HK-2 (cell line): ENCODE data around the gene PRMT5.
A peak's percentile ranks its signal among the peaks of the same experiment; 100 is the strongest.
"Not testable (repeated sequence)": the region's sequence is repeated elsewhere in the genome, so short reads cannot be mapped to it uniquely, and the experiment has no call there.

Experiments used
- DNase-seq: peaks from one replicate; pipeline ENCODE4 v3.0.0-alpha.2; 2018; ENCODE audit not compliant: unreplicated experiment

The PRMT5 gene

DNA sequence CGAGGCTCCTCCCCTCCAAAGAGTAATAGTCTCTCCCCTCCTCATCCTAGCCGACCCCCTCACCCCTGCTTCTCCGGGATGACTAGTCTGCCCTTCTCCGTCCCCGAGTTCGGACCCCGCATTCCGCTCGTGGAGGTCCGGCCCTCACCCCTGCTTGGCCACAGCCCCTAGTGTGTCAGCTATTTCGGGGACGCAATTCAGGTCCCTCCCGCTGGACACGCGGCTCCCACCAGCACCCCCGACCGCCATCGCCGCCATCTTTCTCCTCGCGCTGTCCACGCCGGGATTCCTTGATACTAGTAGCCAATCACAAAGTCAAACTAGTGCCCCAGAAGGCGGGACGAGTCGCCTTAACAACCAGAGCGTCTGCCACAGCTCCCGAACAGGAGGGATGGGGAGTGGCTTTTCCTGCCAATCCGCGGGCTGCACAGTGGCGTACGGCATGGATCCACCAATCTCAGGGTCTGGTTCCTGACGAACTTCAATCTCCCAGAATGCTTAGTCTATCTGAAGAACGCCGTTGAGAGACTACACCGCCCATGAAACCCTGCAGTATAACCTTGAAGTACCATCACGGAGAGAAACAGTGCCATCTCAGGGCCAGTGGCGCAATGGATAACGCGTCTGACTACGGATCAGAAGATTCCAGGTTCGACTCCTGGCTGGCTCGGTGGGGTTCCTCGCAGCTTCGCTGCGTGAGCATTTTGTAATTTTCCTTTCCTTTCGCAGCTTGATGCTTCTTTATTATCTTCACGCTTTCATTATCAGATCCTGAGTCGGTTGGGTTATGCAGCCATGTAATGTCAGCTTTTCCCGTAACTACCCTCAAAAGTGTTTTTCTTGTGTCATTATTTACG lies at the start of gene PRMT5:
Gene PRMT5, minus strand, starts transcription at position 273 of the 857 bp plus-strand sequence. Its CDS starts 15 bp downstream, at position 258.
- peak; percentile 98 for DNase-seq

DNA sequence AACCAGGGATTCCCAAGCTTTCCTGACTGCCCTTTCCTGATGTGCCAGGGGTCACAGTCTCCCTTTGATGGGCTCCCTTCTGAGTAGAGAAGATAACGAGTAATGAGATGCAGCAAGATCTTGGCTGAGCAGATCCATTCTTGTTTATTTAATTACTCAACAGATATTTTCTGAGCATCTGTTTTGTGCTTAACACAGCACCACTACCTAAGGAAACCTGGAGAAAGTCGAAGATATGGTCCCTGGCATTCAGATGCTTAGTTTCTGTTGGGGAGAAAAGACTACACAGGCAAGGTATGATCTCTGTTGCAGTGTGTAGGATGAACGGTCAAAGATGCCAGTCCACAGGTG lies 49.3 kb upstream of the PRMT5 start:
- no peak for DNase-seq

DNA sequence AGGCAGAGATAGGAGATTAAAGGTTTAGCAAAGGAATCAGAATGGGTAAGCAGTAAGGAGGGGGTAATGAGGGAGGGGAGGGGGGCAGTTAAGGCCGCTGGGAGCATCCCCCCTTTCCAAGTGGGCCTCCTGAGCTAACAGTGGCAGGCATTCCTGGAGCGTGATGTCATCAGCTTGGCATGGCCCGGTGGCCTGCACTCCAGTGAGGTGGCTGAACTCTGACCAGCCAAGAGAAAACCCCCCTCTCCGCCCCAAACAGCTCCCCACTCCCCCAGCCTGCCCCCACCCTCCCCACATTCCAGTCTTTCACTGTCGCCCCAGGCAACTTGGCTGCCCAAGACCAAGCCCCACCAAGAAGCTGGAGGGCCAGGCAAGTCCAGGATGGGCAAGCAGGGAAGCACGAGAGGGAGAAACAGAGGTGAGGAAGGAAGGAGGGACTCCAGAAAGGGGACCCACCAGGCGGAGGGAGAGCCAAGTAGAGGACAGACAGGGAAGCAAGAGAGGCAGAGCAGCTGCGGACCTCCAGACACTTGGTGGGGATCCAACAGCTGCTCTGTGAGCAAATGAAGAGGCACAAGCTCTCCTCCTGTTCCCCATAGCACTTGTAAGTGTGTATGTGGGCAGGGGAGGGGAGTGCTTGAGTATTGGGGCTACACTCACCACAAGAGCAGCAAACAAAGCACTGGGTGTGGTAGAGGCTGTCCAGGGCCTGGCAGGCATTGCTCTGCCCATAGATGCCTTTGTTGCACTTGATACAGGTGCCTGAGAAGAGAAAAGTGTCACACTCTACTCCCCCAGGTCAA lies 48.7 kb upstream of the PRMT5 start:
- DNase-seq, result peak; percentile 93

DNA sequence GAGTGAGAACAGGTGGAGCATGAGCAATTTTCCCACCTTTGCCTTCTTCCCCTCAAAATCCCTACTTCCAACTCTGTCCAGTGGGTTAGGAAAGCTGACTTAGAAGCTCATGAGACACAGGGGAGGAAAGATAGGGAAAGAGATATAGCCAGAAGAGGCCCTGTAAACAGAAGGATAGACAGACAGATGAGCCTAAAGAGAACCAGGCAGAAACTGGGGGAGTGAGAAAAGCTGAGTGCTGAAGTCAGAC lies 48.2 kb upstream of the PRMT5 start:
- DNase-seq, result no peak

DNA sequence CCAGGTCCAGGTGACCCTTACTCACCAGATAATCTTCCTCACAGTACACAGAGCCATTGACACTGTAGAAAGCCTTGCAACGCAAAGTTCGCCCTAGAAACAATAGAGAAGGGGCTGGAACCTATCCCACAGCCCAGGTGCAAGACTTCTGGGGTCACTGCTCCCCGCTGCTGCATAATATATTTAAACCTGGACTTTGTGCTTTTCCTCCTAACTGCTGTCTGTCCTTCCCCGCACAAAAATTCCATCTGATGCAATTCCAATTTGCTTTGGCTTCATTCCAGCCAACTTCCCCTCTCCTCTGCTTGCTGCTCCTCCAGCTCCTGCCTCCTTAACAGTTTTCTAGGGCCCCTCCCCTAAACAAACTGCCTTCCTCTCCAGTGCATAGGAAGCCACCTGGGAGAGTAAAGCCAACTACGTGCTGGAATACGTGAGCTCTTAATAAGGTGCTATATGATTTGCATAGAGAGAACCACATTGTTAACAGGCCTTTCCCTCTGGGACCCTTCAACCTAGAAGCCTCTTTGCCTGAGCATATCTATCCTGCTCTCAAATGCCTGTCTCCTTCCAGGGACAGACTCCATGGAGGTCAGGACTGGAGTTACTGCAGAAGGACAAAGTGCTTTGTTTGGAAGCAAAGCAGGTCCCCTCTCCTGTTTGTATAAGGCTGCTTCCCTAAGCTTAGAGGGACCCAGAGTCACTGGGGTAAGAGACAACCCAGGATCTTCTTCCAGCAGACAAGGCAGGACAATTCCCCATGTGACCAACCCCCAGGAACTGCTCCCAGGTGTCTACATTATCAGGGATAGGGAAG lies 47.7 kb upstream of the PRMT5 start:
- DNase-seq, result no peak

DNA sequence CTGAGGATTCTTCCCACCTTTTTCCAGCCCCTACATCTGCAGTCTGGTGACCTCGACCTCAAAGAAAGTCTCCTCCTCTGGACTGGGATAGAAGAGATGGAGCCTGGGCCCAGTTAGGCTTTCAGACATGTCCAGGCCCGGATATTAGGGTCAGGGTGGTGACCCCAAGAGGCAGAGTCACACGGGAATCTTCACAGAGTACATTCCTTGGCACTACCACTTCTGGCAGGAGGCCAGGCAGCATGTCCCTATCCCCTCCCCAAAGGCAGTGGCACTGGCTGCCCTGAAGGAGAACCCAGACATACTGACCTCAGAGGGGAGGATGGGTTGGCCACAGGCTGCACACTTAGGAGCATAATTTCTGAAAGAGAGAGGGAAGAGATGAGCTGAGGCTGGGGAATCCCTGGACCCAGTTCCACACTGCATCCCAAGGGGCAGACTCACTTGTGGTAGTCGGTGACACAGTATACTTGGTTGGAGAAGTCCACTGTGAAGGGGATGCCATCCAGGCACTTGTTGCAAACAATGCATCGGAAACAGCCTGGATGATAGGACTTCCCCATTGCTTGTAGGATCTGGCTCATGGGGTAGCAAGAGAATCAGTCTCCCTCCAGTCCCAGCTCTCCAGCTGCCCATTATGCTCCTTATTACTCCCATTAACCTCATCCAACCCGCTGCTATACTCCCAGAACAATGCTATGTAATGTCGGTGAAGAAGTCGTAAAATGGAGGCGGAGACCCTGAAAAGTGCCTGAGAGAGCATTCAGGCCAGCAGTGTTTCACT lies 45.5 kb upstream of the PRMT5 start:
- no peak for DNase-seq

DNA sequence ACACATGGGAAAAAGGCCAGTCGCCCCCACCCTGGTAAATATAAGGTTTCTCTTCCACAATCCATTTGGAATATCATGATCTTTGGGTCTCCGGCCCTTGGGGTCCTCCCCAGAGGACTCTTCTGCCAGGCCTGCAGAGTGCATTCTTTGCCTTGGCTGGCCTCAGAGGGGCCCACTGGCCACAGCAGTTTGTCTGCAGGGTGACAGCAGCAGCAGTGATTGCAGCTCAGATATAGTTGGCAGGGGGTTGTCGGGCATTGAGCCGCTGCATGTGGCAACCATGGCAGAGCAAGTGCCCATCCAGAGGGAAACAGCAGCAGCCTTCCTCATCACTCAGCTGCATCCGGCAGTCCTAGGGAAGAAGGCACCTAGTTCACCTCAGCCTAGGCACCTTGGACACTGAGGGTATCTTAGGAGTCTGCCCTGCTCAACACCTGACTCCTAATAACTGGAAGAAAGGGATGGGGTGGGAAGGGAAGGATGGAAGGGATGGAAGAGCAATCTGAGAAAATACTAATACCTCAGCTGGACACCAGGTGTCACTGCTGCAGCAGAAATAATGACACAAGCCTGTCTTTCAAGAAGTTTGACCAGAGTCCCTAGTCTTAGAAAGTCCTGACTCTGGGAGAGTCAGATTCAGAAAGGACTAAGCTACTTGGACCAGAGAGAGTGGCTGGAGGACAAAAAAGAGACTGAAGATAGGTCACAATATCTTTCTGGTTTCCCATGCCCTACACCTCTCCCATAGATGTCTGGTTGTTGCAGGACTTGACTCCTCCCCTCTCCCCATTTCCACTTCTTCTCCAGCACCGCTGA lies 44.2 kb upstream of the PRMT5 start:
- DNase-seq, result no peak

DNA sequence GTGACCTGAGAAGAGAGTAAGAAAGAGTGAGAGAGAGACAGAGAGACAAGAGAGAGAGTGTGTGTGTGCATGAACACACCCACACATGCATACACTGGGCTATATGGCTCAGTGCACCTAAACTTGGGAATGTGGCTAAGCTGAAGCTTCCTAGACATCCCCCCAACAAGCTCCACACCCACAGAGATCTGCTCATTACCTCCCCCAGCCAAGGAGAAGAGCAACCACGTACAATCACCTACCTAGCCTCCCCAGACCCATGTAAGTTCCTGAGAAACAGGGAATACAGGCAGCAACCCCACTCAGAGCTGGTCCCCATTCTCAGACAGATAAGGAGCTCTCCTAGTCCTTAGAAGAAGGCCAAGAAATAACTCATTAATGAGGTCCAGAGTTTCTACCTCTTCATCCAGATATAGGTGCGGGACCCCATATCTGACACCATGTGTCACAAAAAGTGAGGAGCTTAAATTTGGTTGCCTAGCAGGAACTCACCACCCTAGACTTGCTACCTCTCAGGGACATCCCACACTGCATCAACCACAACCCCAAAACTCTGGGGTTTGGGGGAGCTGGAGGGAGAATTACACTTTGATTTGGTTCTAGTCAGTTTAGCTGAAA lies 43.2 kb upstream of the PRMT5 start:
- no peak for DNase-seq

DNA sequence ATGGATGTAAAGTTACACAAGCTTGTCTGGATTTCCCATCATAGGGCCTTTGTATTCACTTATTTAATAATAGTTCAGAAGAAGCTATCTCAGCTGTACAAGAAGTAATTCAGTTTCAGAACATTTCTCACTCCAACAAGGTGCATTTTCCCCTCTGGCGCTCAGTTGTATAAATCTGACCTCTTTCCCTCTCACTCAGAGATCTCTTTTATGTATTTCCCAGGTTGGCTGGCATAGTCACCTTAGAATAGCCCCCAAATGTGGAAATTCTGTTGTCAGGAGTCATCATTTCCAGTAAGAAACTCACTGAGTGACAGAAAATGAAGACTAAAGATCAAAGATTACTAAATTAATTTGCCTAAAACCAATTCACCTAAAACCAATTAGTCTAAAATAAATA lies 42.0 kb upstream of the PRMT5 start:
- DNase-seq, result no peak

DNA sequence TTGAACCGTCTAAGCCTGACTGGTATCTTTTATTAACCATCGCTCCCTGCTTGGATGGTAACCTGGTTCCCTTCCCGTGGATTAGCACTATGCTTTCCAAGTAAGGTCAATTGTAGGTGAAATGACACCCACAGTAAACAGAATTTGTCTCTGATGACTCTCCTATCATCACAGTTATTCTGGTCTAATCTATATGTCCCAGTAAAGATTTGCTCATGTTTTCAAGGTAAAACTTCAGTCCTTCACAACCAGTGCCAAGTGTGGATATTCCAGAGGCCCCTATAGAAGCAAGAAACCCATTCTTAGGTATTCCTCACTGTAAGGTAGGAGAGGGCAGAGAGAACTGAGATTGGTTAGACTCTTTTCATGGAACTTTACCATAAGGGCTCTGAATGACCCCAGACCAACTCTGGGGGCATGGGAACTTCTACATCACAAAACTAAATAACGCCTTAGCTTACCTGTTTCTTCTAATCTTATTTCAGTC lies 37.6 kb upstream of the PRMT5 start:
- DNase-seq, result no peak

DNA sequence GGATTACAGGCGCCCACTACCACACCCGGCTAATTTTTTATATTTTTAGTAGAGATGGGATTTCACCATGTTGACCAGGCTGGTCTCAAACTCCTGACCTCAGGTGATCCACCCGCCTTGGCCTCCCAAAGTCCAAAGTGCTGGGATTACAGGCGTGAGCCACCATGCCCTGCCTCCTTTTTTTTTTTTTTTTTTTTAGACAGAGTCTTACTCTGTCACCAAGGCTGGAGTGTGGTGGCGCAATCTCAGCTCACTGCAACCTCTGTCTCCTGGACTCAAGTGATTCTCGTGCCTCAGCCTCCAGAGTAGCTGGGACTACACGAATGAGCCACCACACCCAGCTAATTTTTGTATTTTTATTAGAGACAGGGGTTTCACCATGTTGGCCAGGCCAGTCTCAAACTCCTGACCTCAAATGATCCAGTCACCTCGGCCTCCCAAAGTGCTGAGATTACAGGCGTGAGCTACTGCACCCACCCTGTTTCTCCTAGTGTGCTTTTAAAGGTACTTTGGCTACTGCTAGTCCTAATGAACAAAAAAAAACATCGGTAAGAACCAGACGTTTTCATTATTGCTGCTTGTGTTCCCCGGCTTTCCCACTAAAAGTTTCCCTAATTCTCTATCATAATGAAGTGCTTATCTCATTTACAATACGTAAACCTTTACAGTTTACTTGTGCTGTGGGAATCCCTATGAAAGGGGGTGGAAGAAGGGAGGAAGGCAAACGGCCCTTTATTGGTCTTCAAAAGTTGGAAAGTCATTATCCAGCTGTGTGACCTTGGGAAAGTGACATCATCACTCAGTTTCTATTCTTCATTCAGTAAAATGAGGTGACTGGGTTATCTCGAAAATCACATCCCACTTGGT lies 37.0 kb upstream of the PRMT5 start:
- DNase-seq, result not testable (repeated sequence)

DNA sequence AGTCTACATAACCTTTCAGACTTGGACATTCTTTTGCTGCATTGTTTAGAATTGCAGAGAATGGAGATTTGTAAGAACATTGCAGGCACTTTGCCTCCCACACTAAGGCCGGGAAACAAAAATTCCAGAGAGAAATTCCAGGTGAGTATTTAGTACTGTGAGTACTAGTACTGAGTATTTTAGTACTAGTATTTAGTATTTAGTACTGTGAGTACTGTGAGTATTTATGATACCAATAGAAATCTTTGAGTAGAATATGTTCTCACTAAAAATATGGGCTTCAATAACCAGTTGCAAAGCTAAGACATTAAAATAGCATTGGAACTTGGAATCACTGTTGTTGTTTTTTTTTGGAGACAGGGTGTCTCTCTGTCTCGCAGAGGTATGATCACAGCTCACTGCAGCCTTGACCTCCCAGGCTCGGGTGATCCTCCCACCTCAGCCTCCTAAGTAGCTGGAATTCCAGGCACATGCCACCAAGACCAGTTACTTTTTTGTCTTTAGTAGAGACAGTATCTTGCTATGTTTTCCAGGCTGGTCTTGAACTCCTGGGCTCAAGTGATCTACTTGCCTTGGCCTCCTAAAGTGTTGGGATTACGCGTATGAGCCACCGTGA lies 33.0 kb upstream of the PRMT5 start:
- no peak for DNase-seq

DNA sequence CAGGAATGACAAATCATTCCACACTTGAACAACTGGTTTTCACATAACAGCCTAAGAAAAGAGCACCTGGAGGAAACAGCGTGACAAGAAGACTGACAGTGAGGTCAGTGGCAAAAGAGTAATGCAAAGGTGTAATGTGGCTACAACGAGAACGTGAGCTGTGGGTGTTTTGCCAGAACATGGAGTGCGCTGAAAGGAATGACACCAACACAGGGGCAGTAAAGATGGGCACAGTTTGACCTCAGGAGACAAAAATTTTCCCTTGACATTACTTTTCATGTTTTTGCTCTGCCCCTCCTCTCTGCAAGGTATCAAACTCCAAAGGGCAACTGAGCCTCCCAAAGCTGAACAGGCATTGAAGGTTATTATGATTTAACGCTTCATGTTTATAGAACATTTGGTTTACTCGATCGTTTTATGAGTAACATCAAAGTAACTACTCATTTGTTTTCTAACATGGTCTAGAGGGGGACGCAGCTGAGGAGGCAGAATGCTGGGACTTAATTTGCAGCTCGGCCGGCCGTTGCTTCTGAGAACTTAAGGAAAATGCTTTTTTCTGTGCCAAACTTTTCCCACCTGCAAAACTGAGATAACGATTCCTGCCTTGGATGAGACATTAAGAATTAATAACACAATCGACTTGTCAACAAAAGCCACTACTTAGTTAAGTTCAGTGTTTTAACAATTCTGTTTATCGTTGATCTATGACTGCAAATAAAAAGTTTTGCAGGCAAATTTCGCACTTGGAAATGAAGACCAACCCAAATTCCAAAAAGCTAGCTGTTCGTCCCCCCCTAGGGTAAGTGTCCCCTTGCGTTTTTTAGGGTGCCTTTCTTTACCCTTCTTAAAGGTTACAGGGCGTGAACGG lies 26.8 kb upstream of the PRMT5 start:
- no peak for DNase-seq

DNA sequence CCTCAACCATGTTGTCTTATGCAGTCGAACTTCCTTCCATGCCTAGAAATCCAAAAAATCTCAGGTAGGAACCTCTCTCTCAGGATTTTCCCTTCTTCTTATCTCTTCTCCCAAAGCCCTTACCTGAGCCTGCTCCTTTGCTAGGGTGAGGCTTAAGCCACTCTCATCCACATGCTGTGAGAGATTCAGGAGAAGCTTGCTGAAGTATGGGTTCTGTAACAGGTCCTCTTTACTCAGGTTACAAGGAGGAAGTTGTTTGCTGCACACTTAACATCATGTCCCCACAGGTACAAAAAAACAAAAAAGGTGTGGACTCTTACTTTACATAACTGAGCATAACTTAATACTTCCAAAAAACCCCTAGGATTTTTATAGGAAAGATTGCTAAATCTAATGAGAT lies 23.2 kb upstream of the PRMT5 start:
- DNase-seq, result no peak

DNA sequence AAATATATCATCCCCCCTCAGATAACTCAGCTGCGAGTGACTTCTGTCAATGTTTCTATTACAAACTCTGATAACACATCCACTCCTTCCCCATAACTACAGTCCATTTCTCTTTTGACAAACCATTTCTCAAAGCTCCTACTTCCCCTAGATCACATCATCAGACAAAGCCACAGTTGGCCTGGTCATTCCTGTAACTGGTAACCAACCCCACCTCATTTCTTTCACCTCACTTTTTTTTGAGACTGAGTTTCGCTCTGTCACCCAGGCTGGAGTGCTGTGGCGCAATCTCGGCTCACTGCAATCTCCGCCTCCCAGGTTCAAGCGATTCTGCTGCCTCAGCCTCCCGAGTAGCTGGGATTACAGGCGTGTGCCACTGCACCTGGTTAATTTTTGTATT lies 22.6 kb upstream of the PRMT5 start:
- DNase-seq, result not testable (repeated sequence)

DNA sequence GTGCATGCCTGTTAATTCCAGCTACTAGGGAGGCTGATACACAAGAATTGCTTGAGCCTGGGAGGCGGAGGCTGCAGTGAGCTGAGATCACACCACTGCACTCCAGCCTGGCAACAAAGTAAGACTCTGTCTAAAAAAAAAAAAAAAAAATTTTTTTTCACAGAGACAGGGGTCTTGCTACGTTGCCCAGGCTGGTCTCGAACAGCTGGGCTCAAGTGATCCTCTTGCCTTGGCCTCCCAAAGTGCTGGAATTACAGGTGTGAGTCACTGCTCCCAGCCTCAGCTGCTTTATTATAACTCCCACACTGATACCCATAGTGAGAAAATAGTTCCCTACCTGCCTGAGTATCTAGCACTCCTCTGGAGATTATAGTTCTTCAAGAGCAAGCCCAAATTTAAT lies 16.5 kb upstream of the PRMT5 start:
- no peak for DNase-seq

DNA sequence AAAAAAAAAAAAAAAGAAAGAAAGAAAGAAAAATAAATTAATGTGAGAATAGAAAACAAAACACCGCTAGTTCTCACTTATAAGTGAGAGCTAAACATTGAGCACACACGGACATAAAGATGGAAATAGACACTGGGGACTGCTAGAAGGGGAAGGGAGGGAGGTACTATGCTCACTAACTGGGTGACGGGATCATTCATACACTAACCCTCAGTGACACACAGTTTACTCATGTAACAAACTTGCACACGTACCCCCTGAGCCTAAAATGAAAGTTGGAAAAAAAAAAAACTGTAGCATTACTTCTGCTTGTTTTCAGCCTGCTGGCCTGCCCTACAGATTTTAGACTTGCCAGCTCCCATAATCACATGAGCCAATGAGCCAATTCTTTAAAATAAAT lies 10.5 kb upstream of the PRMT5 start:
- no peak for DNase-seq

DNA sequence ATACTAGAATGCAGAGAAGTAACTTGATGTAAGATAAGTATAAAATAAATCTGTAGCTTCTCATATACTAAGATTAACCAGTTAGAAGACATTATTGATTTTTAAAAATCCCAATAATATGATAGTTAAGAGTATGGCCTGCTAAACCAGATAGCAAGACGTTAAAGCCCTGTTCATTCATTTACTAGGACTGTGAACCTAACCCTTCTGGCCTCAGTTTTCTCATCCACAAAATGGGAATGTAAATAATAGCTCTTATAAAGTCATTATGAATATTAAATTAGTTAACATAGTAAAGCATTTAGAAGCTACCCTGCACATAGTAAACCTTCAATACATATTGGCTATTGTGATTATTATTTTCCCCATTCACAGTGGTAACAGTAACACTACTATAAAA lies 6.0 kb upstream of the PRMT5 start:
- no peak for DNase-seq
